ENCODE data around the gene MANBA. TPM values are rescaled to one million over a fixed set of nuclear protein-coding genes. Genes with fewer than 3 reads are reported as not detected.
"Not testable (repeated sequence)": the region's sequence is repeated elsewhere in the genome, so short reads cannot be mapped to it uniquely, and the experiment has no call there.

MANBA gene
- total RNA-seq, 1 donor from 2014 or later: 48.9 TPM

DNA sequence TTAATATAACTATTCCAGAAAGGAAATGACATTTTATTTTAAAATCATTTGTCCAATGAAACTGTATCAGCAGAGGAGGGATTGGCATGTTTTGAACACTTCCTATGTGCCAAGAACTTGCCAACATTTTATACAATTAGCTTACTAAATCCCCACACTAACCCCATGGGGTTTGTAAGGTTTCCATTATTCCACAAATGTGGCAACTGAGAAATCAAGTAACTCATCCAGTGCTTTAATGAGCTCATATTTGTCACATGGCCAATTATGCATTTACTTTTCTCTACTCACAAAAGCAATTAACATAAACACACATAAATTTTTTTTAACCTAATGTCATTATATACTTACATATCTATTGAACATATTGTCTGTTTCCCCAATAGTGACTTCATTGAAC lies 37.3 kb downstream of the MANBA start:
- Mint-ChIP-seq H3K4me3 (ENCODE audit: low read depth) (no peak overlapping the region), H3K36me3 (ENCODE audit: insufficient read depth) (peaks cover 26% of the 10 kb centered on the region), H3K4me1 (ENCODE audit: low read depth) (peaks cover 3% of the 10 kb centered on the region), H3K27me3 (peaks cover 2% of the 10 kb centered on the region), H3K9me3 (ENCODE audit: low read depth) (peaks cover 6% of the 10 kb centered on the region), H3K27ac (no peak overlapping the region)
- TF ChIP-seq, protein P1, sequence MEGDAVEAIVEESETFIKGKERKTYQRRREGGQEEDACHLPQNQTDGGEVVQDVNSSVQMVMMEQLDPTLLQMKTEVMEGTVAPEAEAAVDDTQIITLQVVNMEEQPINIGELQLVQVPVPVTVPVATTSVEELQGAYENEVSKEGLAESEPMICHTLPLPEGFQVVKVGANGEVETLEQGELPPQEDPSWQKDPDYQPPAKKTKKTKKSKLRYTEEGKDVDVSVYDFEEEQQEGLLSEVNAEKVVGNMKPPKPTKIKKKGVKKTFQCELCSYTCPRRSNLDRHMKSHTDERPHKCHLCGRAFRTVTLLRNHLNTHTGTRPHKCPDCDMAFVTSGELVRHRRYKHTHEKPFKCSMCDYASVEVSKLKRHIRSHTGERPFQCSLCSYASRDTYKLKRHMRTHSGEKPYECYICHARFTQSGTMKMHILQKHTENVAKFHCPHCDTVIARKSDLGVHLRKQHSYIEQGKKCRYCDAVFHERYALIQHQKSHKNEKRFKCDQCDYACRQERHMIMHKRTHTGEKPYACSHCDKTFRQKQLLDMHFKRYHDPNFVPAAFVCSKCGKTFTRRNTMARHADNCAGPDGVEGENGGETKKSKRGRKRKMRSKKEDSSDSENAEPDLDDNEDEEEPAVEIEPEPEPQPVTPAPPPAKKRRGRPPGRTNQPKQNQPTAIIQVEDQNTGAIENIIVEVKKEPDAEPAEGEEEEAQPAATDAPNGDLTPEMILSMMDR (IDR thresholded peaks at IDR 0.05; ENCODE audit: unreplicated experiment): no peak
- DNase-seq (ENCODE audit: low spot score, unreplicated experiment): no peak

GRCh38 chr4:102722740-102723139 lies 38.0 kb downstream of the MANBA start:
- H3K27ac Mint-ChIP-seq: no peak overlapping the region

GRCh38 chr4:102718833-102719575 lies 41.8 kb downstream of the MANBA start:
- not testable (repeated sequence) for DNase-seq (ENCODE audit: low spot score, unreplicated experiment); H3K4me3 Mint-ChIP-seq (ENCODE audit: low read depth); H3K4me1 Mint-ChIP-seq (ENCODE audit: low read depth); H3K27ac Mint-ChIP-seq; H3K27me3 Mint-ChIP-seq; H3K9me3 Mint-ChIP-seq (ENCODE audit: low read depth)
- H3K36me3 Mint-ChIP-seq (ENCODE audit: insufficient read depth): peaks cover 27% of the 10 kb centered on the region

More at GRCh38 chr4:102722740-102723139, 38.0 kb downstream of the MANBA start:
- Mint-ChIP-seq H3K27me3 (no peaks in the 10 kb centered on the region), H3K36me3 (ENCODE audit: insufficient read depth) (peaks cover 29% of the 10 kb centered on the region), H3K4me3 (ENCODE audit: low read depth) (no peak overlapping the region), H3K4me1 (ENCODE audit: low read depth) (peaks cover 7% of the 10 kb centered on the region), H3K9me3 (ENCODE audit: low read depth) (peaks cover 6% of the 10 kb centered on the region)
- TF ChIP-seq, protein P1 (IDR thresholded peaks at IDR 0.05; ENCODE audit: unreplicated experiment): no peak
- no peak for DNase-seq (ENCODE audit: low spot score, unreplicated experiment)

- peaks cover 6% of the 10 kb centered on the region for H3K9me3 Mint-ChIP-seq (ENCODE audit: low read depth)
- peaks cover 22% of the 10 kb centered on the region for H3K36me3 Mint-ChIP-seq (ENCODE audit: insufficient read depth)
- H3K4me1 Mint-ChIP-seq (ENCODE audit: low read depth): peaks cover 16% of the 10 kb centered on the region
- H3K4me3 Mint-ChIP-seq (ENCODE audit: low read depth): no peak overlapping the region
- TF ChIP-seq, protein P1 (IDR thresholded peaks at IDR 0.05; ENCODE audit: unreplicated experiment): no peak
- no peak for DNase-seq (ENCODE audit: low spot score, unreplicated experiment)
- H3K27me3 Mint-ChIP-seq: no peaks in the 10 kb centered on the region
- H3K27ac Mint-ChIP-seq: peak overlapping the region; percentile 7
Measured at GRCh38 chr4:102717448-102718092, 43.2 kb downstream of the MANBA start.

GRCh38 chr4:102715057-102715456 lies 45.7 kb downstream of the MANBA start:
- Mint-ChIP-seq H3K4me3 (ENCODE audit: low read depth) (no peak overlapping the region), H3K9me3 (ENCODE audit: low read depth) (peaks cover 6% of the 10 kb centered on the region), H3K4me1 (ENCODE audit: low read depth) (peaks cover 18% of the 10 kb centered on the region), H3K27ac (no peak overlapping the region), H3K36me3 (ENCODE audit: insufficient read depth) (peaks cover 28% of the 10 kb centered on the region), H3K27me3 (no peaks in the 10 kb centered on the region)
- TF ChIP-seq, protein P1 (IDR thresholded peaks at IDR 0.05; ENCODE audit: unreplicated experiment): no peak
- no peak for DNase-seq (ENCODE audit: low spot score, unreplicated experiment)

- Mint-ChIP-seq H3K4me1 (ENCODE audit: low read depth) (peaks cover 18% of the 10 kb centered on the region), H3K27ac (peak overlapping the region; percentile 85), H3K36me3 (ENCODE audit: insufficient read depth) (peaks cover 24% of the 10 kb centered on the region)
- H3K4me3 Mint-ChIP-seq (ENCODE audit: low read depth); H3K9me3 Mint-ChIP-seq (ENCODE audit: low read depth); H3K27me3 Mint-ChIP-seq; DNase-seq (ENCODE audit: low spot score, unreplicated experiment): not testable (repeated sequence)
Measured at GRCh38 chr4:102713774-102714173, 47.0 kb downstream of the MANBA start.
